GM12878 (cell line): Measurements from ENCODE around the gene MACF1. TPM values are rescaled to one million over a fixed set of nuclear protein-coding genes. Genes with fewer than 3 reads are reported as not detected.

Experiments used
- ATAC-seq: fragments of 200-7000 bp; cut with Tn5 transposase; 3 replicates; pipeline ENCODE4 v1.9.1; 2020; ENCODE audit warnings: mild to moderate bottlenecking, moderate library complexity
- BruUV-seq: library from RNA; stranded (reverse); fragments of 400-500 nt; replicated peaks from 2 replicates; lab custom pipeline; 2021; lab: Mats Ljungman, UMichigan
- CTCF ChIA-PET: fragments of 300-600 bp; sonication (Branson Sonifier 250); formaldehyde crosslinking; extraction: SDS; loops from one replicate; lab custom pipeline; 2021; ENCODE audit warnings: inconsistent platforms; lab: Yijun Ruan, JAX
- POLR2A ChIA-PET: fragments of 350-600 bp; formaldehyde crosslinking; extraction: SDS; loops from one replicate; lab custom pipeline; 2021; ENCODE audit warnings: inconsistent platforms; lab: Charles Lee
- RAD21 ChIA-PET: fragments of 300-600 bp; sonication (Branson Sonifier 250); formaldehyde crosslinking; loops from one replicate; lab custom pipeline; 2023; ENCODE audit warnings: antibody characterized with exemption; ENCODE audit not compliant: unreplicated experiment; lab: Charles Lee
- SMC1A ChIA-PET: fragments of 300-600 bp; sonication (Branson Sonifier 250); formaldehyde crosslinking; loops from one replicate; lab custom pipeline; 2023; ENCODE audit not compliant: unreplicated experiment, uncharacterized antibody; lab: Charles Lee
- DNase-seq: peaks from one replicate; pipeline ENCODE4 v3.0.0-alpha.2; 2011; ENCODE audit warnings: low read depth, low spot score
- FAIRE-seq: peaks from 3 replicates; lab custom pipeline; 2011; peaks lifted over from hg19 to GRCh38; lab: Jason Lieb, UNC
- H2AFZ ChIP-seq: 2 replicates; pipeline ENCODE4 v1.6.0; 2011; ENCODE audit warnings: low read depth, low read length, control low read depth; ENCODE audit not compliant: control insufficient read depth
- H3K27ac ChIP-seq: 2 replicates; pipeline ENCODE4 v1.5.1; 2011; ENCODE audit warnings: control low read depth; ENCODE audit not compliant: control insufficient read depth, insufficient read depth
- H3K27me3 ChIP-seq, 2 experiments: replicated peaks in 1 of 2; 2 replicates each; pipeline versions ENCODE4 v1.6.0 to v1.6.1; 2011; ENCODE audit warnings: low read length in 1 of 2; ENCODE audit not compliant: control insufficient read depth in 2 of 2, insufficient read depth in 2 of 2
- H3K36me3 ChIP-seq, 2 experiments: 2 replicates each; pipeline ENCODE4 v1.5.1; 2011; ENCODE audit warnings: low read length in 1 of 2; ENCODE audit not compliant: control insufficient read depth in 2 of 2, insufficient read depth in 2 of 2
- H3K4me1 ChIP-seq: 2 replicates; pipeline ENCODE4 v1.6.1; 2011; ENCODE audit warnings: mild to moderate bottlenecking, low read length, moderate library complexity, mixed read lengths; ENCODE audit not compliant: control insufficient read depth, insufficient read depth
- H3K4me2 ChIP-seq: 2 replicates; pipeline ENCODE4 v1.6.0; 2011; ENCODE audit warnings: control low read depth; ENCODE audit not compliant: control insufficient read depth, insufficient read depth
- H3K4me3 ChIP-seq: fragments of 200-600 bp; sonication (generic); 2 replicates; pipeline ENCODE4 v1.5.1; 2016
- H3K79me2 ChIP-seq: 2 replicates; pipeline ENCODE4 v1.6.0; 2011; ENCODE audit warnings: low read length; ENCODE audit not compliant: control insufficient read depth, insufficient read depth
- H3K9ac ChIP-seq: 2 replicates; pipeline ENCODE4 v1.8.0; 2011; ENCODE audit warnings: low read length, control low read depth, mixed read lengths; ENCODE audit not compliant: control insufficient read depth, insufficient read depth
- H3K9me3 ChIP-seq: replicated peaks from 3 replicates; pipeline ENCODE4 v1.5.1; 2011; ENCODE audit warnings: mild to moderate bottlenecking, low read length; ENCODE audit not compliant: control insufficient read depth, insufficient read depth
- H4K20me1 ChIP-seq: 2 replicates; pipeline ENCODE4 v1.6.0; 2011; ENCODE audit not compliant: control insufficient read depth, insufficient read depth
- ASH2L ChIP-seq: fragments of 300-600, 200-600 bp; sonication (generic); IDR thresholded peaks from 2 replicates; pipeline ENCODE4 v1.6.1; 2017; ENCODE audit warnings: low read depth, mild to moderate bottlenecking, borderline replicate concordance
- CREB1 ChIP-seq: IDR thresholded peaks from 2 replicates; pipeline ENCODE4 v1.6.1; 2012; ENCODE audit warnings: low read depth, mild to moderate bottlenecking, inconsistent platforms
- E4F1 ChIP-seq: fragments of 450-650 bp; IDR thresholded peaks from 2 replicates; pipeline ENCODE4 v1.6.1; 2018; ENCODE audit warnings: borderline replicate concordance, mild to moderate bottlenecking; ENCODE audit not compliant: partially characterized antibody
- GABPA ChIP-seq: IDR thresholded peaks from 2 replicates; pipeline ENCODE4 v1.6.1; 2014; ENCODE audit warnings: antibody characterized with exemption, low read depth, mild to moderate bottlenecking, inconsistent platforms
- GATAD2B ChIP-seq: fragments of 450-650 bp; conservative IDR thresholded peaks from 2 replicates; pipeline ENCODE4 v1.6.1; 2017; ENCODE audit warnings: low read depth, mild to moderate bottlenecking, moderate library complexity
- HDGF ChIP-seq: fragments of 450-650 bp; IDR thresholded peaks from 2 replicates; pipeline ENCODE4 v1.6.1; 2016; ENCODE audit warnings: antibody characterized with exemption
- IRF4 ChIP-seq: IDR thresholded peaks from 2 replicates; pipeline ENCODE4 v1.6.1; 2011; ENCODE audit warnings: low read depth, low read length
- JUND ChIP-seq: IDR thresholded peaks from 2 replicates; pipeline ENCODE4 v1.6.1; 2012; ENCODE audit warnings: low read depth, mild to moderate bottlenecking, low read length, improper control_type of control experiment, moderate library complexity
- KAT2A ChIP-seq: conservative IDR thresholded peaks from 2 replicates; pipeline ENCODE4 v1.6.1; 2011; ENCODE audit warnings: low read depth, low read length; ENCODE audit not compliant: control insufficient read depth
- MYB ChIP-seq: fragments of 150-350 bp; IDR thresholded peaks from 2 replicates; pipeline ENCODE4 v1.6.1; 2014; ENCODE audit warnings: mild to moderate bottlenecking, low read depth, low read length, borderline replicate concordance
- RFX5 ChIP-seq: IDR thresholded peaks from 2 replicates; pipeline ENCODE4 v1.6.1; 2011; ENCODE audit warnings: low read depth, low read length, improper control_type of control experiment
- RUNX3 ChIP-seq: IDR thresholded peaks from 2 replicates; pipeline ENCODE4 v1.6.1; 2012; ENCODE audit warnings: low read length, inconsistent platforms
- SMAD5 ChIP-seq: IDR thresholded peaks from 2 replicates; pipeline ENCODE4 v1.6.1; 2016; ENCODE audit warnings: antibody characterized with exemption, low read depth
- SRF ChIP-seq, 2 experiments: IDR thresholded peaks; 2 replicates each; pipeline ENCODE4 v1.6.1; 2011; ENCODE audit warnings: low read depth in 2 of 2, low read length in 2 of 2, mild to moderate bottlenecking in 1 of 2, moderate library complexity in 1 of 2
- STAT3 ChIP-seq: IDR thresholded peaks from 2 replicates; pipeline ENCODE4 v1.6.1; 2011; ENCODE audit warnings: low read depth, low read length, improper control_type of control experiment
- TAF1 ChIP-seq: IDR thresholded peaks from 2 replicates; pipeline ENCODE4 v1.6.1; 2011; ENCODE audit warnings: mild to moderate bottlenecking, low read depth, low read length, borderline replicate concordance
- WGBS: methylation state at CpG from one replicate; pipeline ENCODE4 v1.1.6; 2016; ENCODE audit warnings: low lambda C conversion rate; ENCODE audit not compliant: insufficient replicate concordance, insufficient coverage; ENCODE audit errors: missing lambda C conversion rate; 5-methylcytosine and 5-hydroxymethylcytosine counted together
- in situ Hi-C: fragments of 300-500 bp; cut with MboI; formaldehyde crosslinking; loops from 9 replicates; pipeline ENCODE4 v1.14.3; 2018; ENCODE audit warnings: mixed read lengths
- intact Hi-C: fragments of 100-400 bp; cut with micrococcal nuclease; formaldehyde crosslinking; loops from one replicate; pipeline ENCODE4 v1.14.2; 2022; ENCODE audit not compliant: unreplicated experiment
- polyA plus RNA-seq, 11 experiments: library from polyadenylated mRNA; depleted of rRNA in 4 of 11; unstranded in 6 of 11; stranded (reverse) in 5 of 11; fragments of >200 nt; fragmentation: Nextera tagmentation in 4 of 11; fragmentation: Illumina TruSeq in 1 of 11; extraction: Ambion mirVana in 4 of 11; extraction: Trizol in 1 of 11; gene quantifications; 1 replicate in 1 of 11; 2 replicates in 10 of 11; pipeline versions ENCODE4 v1.2.1 to v1.2.3, GENCODE V29; 2011 to 2016; ENCODE audit warnings: inconsistent platforms in 2 of 11, missing spikeins in 2 of 11, low read depth in 1 of 11
- total RNA-seq, 4 experiments: library from RNA; depleted of rRNA in 3 of 4; stranded (reverse); fragments of >200 nt in 3 of 4; fragmentation: Illumina TruSeq in 1 of 4; extraction: Trizol in 1 of 4; gene quantifications; 2 replicates each; pipeline versions ENCODE4 v1.2.1 to v1.2.3, GENCODE V29; 2013 to 2021

MACF1 gene
- total and polyA plus RNA-seq, 10 of the 15 experiments (the other 5 are each of a cell fraction or from before 2014, with no cell fraction given) = 15.5 to 201 (median 76.9) TPM

GRCh38 chr1:39213511-39214002 is 9.1 kb downstream of the MACF1 start (continued):
- TF ChIP-seq E4F1 = no peak

- ATAC-seq (no peak), FAIRE-seq (no peak), DNase-seq (no peak)
- BruUV-seq = no TSS peak
- peak overlapping the region; percentile 98 for H3K4me2 ChIP-seq
- 0 out of 4 replicates have a peak, but pooled peaks cover 0 to 2% of the 10 kb centered on the region in 2 experiments for H3K36me3 ChIP-seq
- peaks cover 19% of the 10 kb centered on the region for H3K4me1 ChIP-seq
- ChIA-PET SMC1A (interaction anchor here (0.9 to 13.6 kb wide), 21 partner anchors 8 to 329 kb away, joined by 3 to 253 read pairs (median 4); partner anchors contain the start of gene MACF1), POLR2A (interaction anchor here (0.9 to 4.7 kb wide), 9 partner anchors 7 to 55 kb away, joined by 3 to 53 read pairs (median 9); partner anchors contain the start of gene MACF1), CTCF (interaction anchor here (0.7 to 9.0 kb wide), 13 partner anchors 9 to 125 kb away, joined by 3 to 190 read pairs (median 6); partner anchors contain the start of gene MACF1), RAD21 (interaction anchor here (1.1 to 12.8 kb wide), 17 partner anchors 9 to 142 kb away, joined by 3 to 206 read pairs (median 8); partner anchors contain the start of gene MACF1)
- H3K9me3 ChIP-seq = no peaks in the 10 kb centered on the region
- no peaks in the 10 kb centered on the region for H4K20me1 ChIP-seq
- H3K79me2 ChIP-seq = peaks cover 53% of the 10 kb centered on the region
- in situ Hi-C loops = no loop called here
- H3K4me3 ChIP-seq = no peak overlapping the region
- intact Hi-C loops = loop anchor here (2.0 kb wide), 1 partner anchor 21 kb away; no protein-coding TSS in a partner anchor
- no peak for TF ChIP-seq JUND
- TF ChIP-seq IRF4 = no peak
- no peak for TF ChIP-seq RFX5
- no peak for TF ChIP-seq SRF (IDR thresholded peaks at IDR 0.05; ENCODE audit: low read depth in 2 of 2, low read length in 2 of 2)
- no peak for TF ChIP-seq RUNX3
- TF ChIP-seq ASH2L = no peak
- no peak for TF ChIP-seq CREB1
- no peak for TF ChIP-seq GATAD2B
- no peak for TF ChIP-seq GABPA
- TF ChIP-seq HDGF = no peak
- TF ChIP-seq STAT3 = no peak
- TF ChIP-seq SMAD5 = no peak
- no peak for TF ChIP-seq MYB
- TF ChIP-seq TAF1 = no peak
- TF ChIP-seq KAT2A = no peak
- H3K27ac ChIP-seq = peak overlapping the region; percentile 87
- H2AFZ ChIP-seq = no peak overlapping the region
- no peak overlapping the region for H3K9ac ChIP-seq
- no peaks in the 10 kb centered on the region for H3K27me3 ChIP-seq
- 60% methylated on average over 7 of the region's 7 CpGs for WGBS
Observed at GRCh38 chr1:39214021-39214713, 9.7 kb downstream of the MACF1 start.
